ENCODE measurements around the gene IGFBP7.

GRCh38 chr4:57154191-57154590, 44.0 kb upstream of the IGFBP7 start:
- no peak for TF ChIP-seq SUZ12 (IDR thresholded peaks at IDR 0.05)
- TF ChIP-seq FOXK2 (IDR thresholded peaks at IDR 0.05) = no peak
- TF ChIP-seq FOXM1 (IDR thresholded peaks at IDR 0.05; ENCODE audit: borderline replicate concordance) = no peak
- TF ChIP-seq FOXA1 (IDR thresholded peaks at IDR 0.05) = no peak
- no peak for TF ChIP-seq LEF1 (IDR thresholded peaks at IDR 0.05; ENCODE audit: borderline replicate concordance)
- TF ChIP-seq ARNT (IDR thresholded peaks at IDR 0.05) = no peak
- TF ChIP-seq NFRKB (IDR thresholded peaks at IDR 0.05) = no peak
- TF ChIP-seq ZNF384 (IDR thresholded peaks at IDR 0.05) = no peak
- no peak for TF ChIP-seq TARDBP (IDR thresholded peaks at IDR 0.05)
- TF ChIP-seq ELF4 (IDR thresholded peaks at IDR 0.05) = no peak
